KMS-11 (cell line): ENCODE results near the gene EPHA8.

ENCODE experiments used
- H2AFZ ChIP-seq: fragments of 200-600 bp; sonication (generic); 2 replicates; pipeline ENCODE4 v1.6.1; 2016; ENCODE audit warnings: antibody characterized with exemption, mixed run types, low read depth
- H3K27ac ChIP-seq: fragments of 200-600 bp; sonication (generic); 2 replicates; pipeline ENCODE4 v1.6.1; 2016; ENCODE audit warnings: mild to moderate bottlenecking, mixed run types
- H3K27me3 ChIP-seq: fragments of 200-600 bp; sonication (generic); 2 replicates; pipeline ENCODE4 v1.6.1; 2017; ENCODE audit warnings: mild to moderate bottlenecking, low read depth, mixed run types, moderate library complexity; ENCODE audit not compliant: insufficient read depth
- H3K36me3 ChIP-seq: fragments of 200-600 bp; sonication (generic); 2 replicates; pipeline ENCODE4 v1.6.1; 2017; ENCODE audit warnings: mild to moderate bottlenecking, mixed run types; ENCODE audit not compliant: insufficient read depth
- H3K4me1 ChIP-seq: fragments of 200-600 bp; sonication (generic); 2 replicates; pipeline ENCODE4 v1.6.1; 2016; ENCODE audit warnings: mild to moderate bottlenecking, low read depth, mixed run types; ENCODE audit not compliant: poor library complexity, severe bottlenecking
- H3K4me2 ChIP-seq: fragments of 200-600 bp; sonication (generic); 2 replicates; pipeline ENCODE4 v1.7.0; 2016; ENCODE audit warnings: mild to moderate bottlenecking, mixed run types
- H3K4me3 ChIP-seq: fragments of 200-600 bp; sonication (generic); IDR thresholded peaks from 2 replicates; pipeline ENCODE4 v1.6.1; 2017; ENCODE audit warnings: low read depth, low read length, mixed read lengths; ENCODE audit not compliant: insufficient read depth
- H3K79me2 ChIP-seq: fragments of 200-600 bp; sonication (generic); 2 replicates; pipeline ENCODE4 v1.6.1; 2016; ENCODE audit warnings: low read depth, mixed run types; ENCODE audit not compliant: insufficient read depth
- H3K9ac ChIP-seq: fragments of 200-600 bp; sonication (generic); 2 replicates; pipeline ENCODE4 v1.6.1; 2016; ENCODE audit warnings: mild to moderate bottlenecking, mixed run types
- H4K20me1 ChIP-seq: fragments of 200-600 bp; sonication (generic); 2 replicates; pipeline ENCODE4 v1.6.1; 2016; ENCODE audit warnings: mild to moderate bottlenecking, mixed run types; ENCODE audit not compliant: insufficient read depth
- CTCF ChIP-seq: fragments of 200-600 bp; sonication (generic); conservative IDR thresholded peaks from 2 replicates; pipeline ENCODE4 v1.6.1; 2017; ENCODE audit warnings: low read depth, mild to moderate bottlenecking, antibody characterized with exemption, low read length, moderate library complexity, mixed read lengths

The EPHA8 gene

GRCh38 chr1:22540337-22540736 lies 23.0 kb upstream of the EPHA8 start:
- no peak for TF ChIP-seq CTCF
- Histone ChIP-seq H2AFZ (no peak overlapping the region), H4K20me1 (no peaks in the 10 kb centered on the region), H3K79me2 (no peaks in the 10 kb centered on the region), H3K4me3 (no peak overlapping the region), H3K4me1 (no peaks in the 10 kb centered on the region), H3K27me3 (peaks cover 19% of the 10 kb centered on the region), H3K9ac (no peak overlapping the region), H3K27ac (no peak overlapping the region), H3K36me3 (no peaks in the 10 kb centered on the region), H3K4me2 (no peak overlapping the region)

- Histone ChIP-seq H3K27me3 (peaks cover 39% of the 10 kb centered on the region), H3K36me3 (no peaks in the 10 kb centered on the region), H3K27ac (no peak overlapping the region), H3K4me1 (no peaks in the 10 kb centered on the region), H3K4me3 (no peak overlapping the region), H3K79me2 (no peaks in the 10 kb centered on the region), H3K4me2 (no peak overlapping the region), H4K20me1 (no peaks in the 10 kb centered on the region), H2AFZ (no peak overlapping the region), H3K9ac (no peak overlapping the region)
- TF ChIP-seq CTCF = no peak
Measured at GRCh38 chr1:22542886-22543285, 20.4 kb upstream of the EPHA8 start.

- no peaks in the 10 kb centered on the region for H3K36me3 ChIP-seq
- no peak overlapping the region for H3K4me2 ChIP-seq
- no peaks in the 10 kb centered on the region for H3K79me2 ChIP-seq
- no peak overlapping the region for H2AFZ ChIP-seq
- no peaks in the 10 kb centered on the region for H3K4me1 ChIP-seq
- no peak overlapping the region for H3K9ac ChIP-seq
- no peaks in the 10 kb centered on the region for H4K20me1 ChIP-seq
- peaks cover 47% of the 10 kb centered on the region for H3K27me3 ChIP-seq
- H3K27ac ChIP-seq = no peak overlapping the region
- H3K4me3 ChIP-seq = no peak overlapping the region
- TF ChIP-seq CTCF = no peak
Measured at GRCh38 chr1:22543679-22544078, 19.6 kb upstream of the EPHA8 start.

GRCh38 chr1:22544606-22545005 lies 18.7 kb upstream of the EPHA8 start:
- Histone ChIP-seq H3K4me3 (no peak overlapping the region), H3K9ac (no peak overlapping the region), H3K27me3 (peaks cover 56% of the 10 kb centered on the region), H3K36me3 (no peaks in the 10 kb centered on the region), H3K79me2 (no peaks in the 10 kb centered on the region), H3K4me1 (no peaks in the 10 kb centered on the region), H4K20me1 (no peaks in the 10 kb centered on the region), H3K4me2 (no peak overlapping the region), H2AFZ (no peak overlapping the region), H3K27ac (no peak overlapping the region)
- TF ChIP-seq CTCF = no peak

GRCh38 chr1:22545141-22545540 lies 18.1 kb upstream of the EPHA8 start:
- Histone ChIP-seq H4K20me1 (no peaks in the 10 kb centered on the region), H3K27me3 (peaks cover 60% of the 10 kb centered on the region), H3K4me3 (no peak overlapping the region), H3K36me3 (no peaks in the 10 kb centered on the region), H3K4me1 (no peaks in the 10 kb centered on the region), H3K9ac (no peak overlapping the region), H3K27ac (no peak overlapping the region), H2AFZ (no peak overlapping the region), H3K79me2 (no peaks in the 10 kb centered on the region), H3K4me2 (no peak overlapping the region)
- TF ChIP-seq CTCF = no peak
